ENCODE measurements around the gene PDGFRA. TPM values are rescaled to one million over a fixed set of nuclear protein-coding genes. Genes with fewer than 3 reads are reported as not detected.
"Not testable (repeated sequence)": the region's sequence is repeated elsewhere in the genome, so short reads cannot be mapped to it uniquely, and the experiment has no call there.

PDGFRA gene
- total RNA-seq, 1 donor from 2014 or later = 51.5 TPM

GRCh38 chr4:54227256-54228055, 1.6 kb upstream of the PDGFRA start:
- no peak for DNase-seq (ENCODE audit: low spot score)

GRCh38 chr4:54228056-54228527, 1.0 kb upstream of the PDGFRA start:
- peak; percentile 68 for DNase-seq (ENCODE audit: low spot score)

GRCh38 chr4:54228546-54228945, 547 bp upstream of the PDGFRA start:
- DNase-seq (ENCODE audit: low spot score) = no peak

GRCh38 chr4:54229631-54230483, 764 bp downstream of the PDGFRA start:
- no peak for DNase-seq (ENCODE audit: low spot score)

GRCh38 chr4:54230484-54231418, 1.7 kb downstream of the PDGFRA start:
- DNase-seq (ENCODE audit: low spot score) = no peak

GRCh38 chr4:54231419-54231767, 2.3 kb downstream of the PDGFRA start:
- DNase-seq (ENCODE audit: low spot score) = no peak

- no peak for DNase-seq (ENCODE audit: low spot score)
Observed at GRCh38 chr4:54231768-54232688, 2.9 kb downstream of the PDGFRA start.

- DNase-seq (ENCODE audit: low spot score) = peak; percentile 84
Observed at GRCh38 chr4:54233277-54233696, 4.2 kb downstream of the PDGFRA start.

GRCh38 chr4:54233697-54234496, 4.8 kb downstream of the PDGFRA start:
- DNase-seq (ENCODE audit: low spot score) = peak; percentile 77

GRCh38 chr4:54234497-54235205, 5.6 kb downstream of the PDGFRA start:
- DNase-seq (ENCODE audit: low spot score) = no peak

GRCh38 chr4:54236316-54236715, 7.2 kb downstream of the PDGFRA start:
- not testable (repeated sequence) for DNase-seq (ENCODE audit: low spot score)

- no peak for DNase-seq (ENCODE audit: low spot score)
Observed at GRCh38 chr4:54237770-54238169, 8.7 kb downstream of the PDGFRA start.

GRCh38 chr4:54238389-54238788, 9.3 kb downstream of the PDGFRA start:
- DNase-seq (ENCODE audit: low spot score) = no peak

- not testable (repeated sequence) for DNase-seq (ENCODE audit: low spot score)
Observed at GRCh38 chr4:54241268-54241823, 12.3 kb downstream of the PDGFRA start.

- DNase-seq (ENCODE audit: low spot score) = not testable (repeated sequence)
Observed at GRCh38 chr4:54243541-54243940, 14.4 kb downstream of the PDGFRA start.

- DNase-seq (ENCODE audit: low spot score) = not testable (repeated sequence)
Observed at GRCh38 chr4:54252312-54252711, 23.2 kb downstream of the PDGFRA start.

- DNase-seq (ENCODE audit: low spot score) = no peak
Observed at GRCh38 chr4:54254116-54254914, 25.2 kb downstream of the PDGFRA start.

GRCh38 chr4:54254915-54255246, 25.8 kb downstream of the PDGFRA start:
- DNase-seq (ENCODE audit: low spot score) = no peak
